Fibroblast of lung (primary cell): ENCODE measurements around the gene KCNQ4. TPM values are rescaled to one million over a fixed set of nuclear protein-coding genes. Genes with fewer than 3 reads are reported as not detected.

Experiments used
- DNase-seq, 2 donors: peaks; one replicate each; pipeline versions ENCODE4 v3.0.0 to v3.0.0-alpha.2; 2010; ENCODE audit warnings: low read depth in 2 of 2
- H2AFZ ChIP-seq: 2 replicates; pipeline ENCODE4 v1.5.1; 2012; ENCODE audit warnings: low read length, control low read depth, inconsistent platforms
- H3K27ac ChIP-seq: 2 replicates; pipeline ENCODE4 v1.5.1; 2011; ENCODE audit warnings: low read length, control low read depth; ENCODE audit not compliant: insufficient read depth
- H3K27me3 ChIP-seq: 2 replicates; pipeline ENCODE4 v1.5.1; 2011; ENCODE audit warnings: mild to moderate bottlenecking, low read length; ENCODE audit not compliant: control insufficient read depth, insufficient read depth
- H3K36me3 ChIP-seq: 2 replicates; pipeline ENCODE4 v1.5.1; 2011; ENCODE audit warnings: low read length; ENCODE audit not compliant: control insufficient read depth, insufficient read depth
- H3K4me1 ChIP-seq: 2 replicates; pipeline ENCODE4 v1.5.1; 2011; ENCODE audit warnings: low read length; ENCODE audit not compliant: control insufficient read depth, insufficient read depth; ENCODE audit errors: extremely low read depth
- H3K4me2 ChIP-seq: 2 replicates; pipeline ENCODE4 v1.5.1; 2011; ENCODE audit warnings: low read length, control low read depth; ENCODE audit not compliant: insufficient read depth; ENCODE audit errors: extremely low read depth
- H3K4me3 ChIP-seq, 4 experiments: fragments of 200-600 bp in 1 of 4; sonication (generic) in 1 of 4; replicated peaks in 1 of 4; 2 replicates each; pipeline ENCODE4 v1.5.1; 2011 to 2016; ENCODE audit warnings: low read length in 4 of 4, low read depth in 3 of 4, mild to moderate bottlenecking in 3 of 4, control low read depth in 2 of 4, inconsistent platforms in 1 of 4, mixed read lengths in 1 of 4; ENCODE audit not compliant: insufficient read depth in 1 of 4; ENCODE audit errors: control extremely low read depth in 1 of 4
- H3K79me2 ChIP-seq: 2 replicates; pipeline ENCODE4 v1.5.1; 2012; ENCODE audit warnings: mild to moderate bottlenecking, low read length, inconsistent platforms; ENCODE audit not compliant: control insufficient read depth, insufficient read depth
- H3K9ac ChIP-seq: 2 replicates; pipeline ENCODE4 v1.5.1; 2011; ENCODE audit warnings: mild to moderate bottlenecking, low read length, control low read depth; ENCODE audit not compliant: insufficient read depth
- H3K9me3 ChIP-seq: 2 replicates; pipeline ENCODE4 v1.5.1; 2012; ENCODE audit warnings: low read depth, low read length; ENCODE audit not compliant: control insufficient read depth, insufficient read depth
- H4K20me1 ChIP-seq: 2 replicates; pipeline ENCODE4 v1.5.1; 2011; ENCODE audit warnings: low read length; ENCODE audit not compliant: control insufficient read depth, insufficient read depth; ENCODE audit errors: extremely low read depth
- EZH2 ChIP-seq: IDR thresholded peaks from 2 replicates; pipeline ENCODE4 v1.5.1; 2012; ENCODE audit warnings: low read length, control low read depth, mild to moderate bottlenecking; ENCODE audit errors: missing control alignments
- polyA plus RNA-seq, 2 donors: library from polyadenylated mRNA; depleted of rRNA in 1 of 2; stranded (reverse) in 1 of 2; unstranded in 1 of 2; fragments of >200 nt; gene quantifications; 2 replicates each; pipeline ENCODE4 v1.2.1, GENCODE V29; 2011 to 2012; ENCODE audit warnings: missing spikeins in 1 of 2
- total RNA-seq: library from RNA; depleted of rRNA; stranded (reverse); fragments of >200 nt; gene quantifications from 2 replicates; pipeline ENCODE4 v1.2.1, GENCODE V29; 2014
- TF ChIP-seq, protein P1 (sequence below), 2 donors: IDR thresholded peaks in 1 of 2; conservative IDR thresholded peaks in 1 of 2; 1 replicate in 1 of 2; 2 replicates in 1 of 2; pipeline ENCODE4 v1.5.1; 2011 to 2012; ENCODE audit warnings: low read length in 2 of 2, control low read depth in 1 of 2, inconsistent platforms in 1 of 2, low read depth in 1 of 2, mild to moderate bottlenecking in 1 of 2

Gene KCNQ4
- total and polyA plus RNA-seq, 2 donors (not counting 1 experiment from before 2014, with no cell fraction given), result under 0.01 to 0.03 TPM

DNA sequence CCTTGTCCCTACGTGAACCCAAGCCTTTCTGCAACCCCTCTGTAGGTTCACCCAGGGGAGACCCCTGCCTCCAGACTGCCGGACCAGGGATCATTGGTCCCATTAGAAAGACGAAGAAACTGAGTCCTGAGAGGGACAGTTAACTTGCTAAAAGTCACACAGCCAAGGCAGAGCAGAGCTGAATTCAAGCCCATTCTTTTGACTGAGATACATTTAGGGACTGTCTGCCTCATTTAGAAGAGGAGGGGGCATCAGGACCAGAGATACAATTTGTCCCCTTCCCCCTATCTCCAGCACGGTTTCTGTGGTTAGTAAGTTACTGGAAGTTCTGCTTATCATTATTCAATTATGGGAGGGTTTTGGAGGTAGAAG, 19.1 kb downstream of the KCNQ4 start:
- Histone ChIP-seq H4K20me1 (no peaks in the 10 kb centered on the region), H2AFZ (no peak overlapping the region), H3K4me1 (peaks cover 4% of the 10 kb centered on the region), H3K79me2 (no peaks in the 10 kb centered on the region), H3K27me3 (peaks cover 11% of the 10 kb centered on the region), H3K36me3 (no peaks in the 10 kb centered on the region), H3K27ac (no peak overlapping the region), H3K4me2 (no peak overlapping the region), H3K4me3 (no peak overlapping the region), H3K9ac (no peak overlapping the region), H3K9me3 (no peaks in the 10 kb centered on the region)
- DNase-seq, result no peak
- TF ChIP-seq EZH2, result no peak
- TF ChIP-seq, protein P1, sequence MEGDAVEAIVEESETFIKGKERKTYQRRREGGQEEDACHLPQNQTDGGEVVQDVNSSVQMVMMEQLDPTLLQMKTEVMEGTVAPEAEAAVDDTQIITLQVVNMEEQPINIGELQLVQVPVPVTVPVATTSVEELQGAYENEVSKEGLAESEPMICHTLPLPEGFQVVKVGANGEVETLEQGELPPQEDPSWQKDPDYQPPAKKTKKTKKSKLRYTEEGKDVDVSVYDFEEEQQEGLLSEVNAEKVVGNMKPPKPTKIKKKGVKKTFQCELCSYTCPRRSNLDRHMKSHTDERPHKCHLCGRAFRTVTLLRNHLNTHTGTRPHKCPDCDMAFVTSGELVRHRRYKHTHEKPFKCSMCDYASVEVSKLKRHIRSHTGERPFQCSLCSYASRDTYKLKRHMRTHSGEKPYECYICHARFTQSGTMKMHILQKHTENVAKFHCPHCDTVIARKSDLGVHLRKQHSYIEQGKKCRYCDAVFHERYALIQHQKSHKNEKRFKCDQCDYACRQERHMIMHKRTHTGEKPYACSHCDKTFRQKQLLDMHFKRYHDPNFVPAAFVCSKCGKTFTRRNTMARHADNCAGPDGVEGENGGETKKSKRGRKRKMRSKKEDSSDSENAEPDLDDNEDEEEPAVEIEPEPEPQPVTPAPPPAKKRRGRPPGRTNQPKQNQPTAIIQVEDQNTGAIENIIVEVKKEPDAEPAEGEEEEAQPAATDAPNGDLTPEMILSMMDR (conservative IDR thresholded peaks at IDR 0.05 in 1 of 2, IDR thresholded peaks at IDR 0.05 in 1 of 2; ENCODE audit: low read depth in 1 of 2, low read length in 2 of 2), result no peak

DNA sequence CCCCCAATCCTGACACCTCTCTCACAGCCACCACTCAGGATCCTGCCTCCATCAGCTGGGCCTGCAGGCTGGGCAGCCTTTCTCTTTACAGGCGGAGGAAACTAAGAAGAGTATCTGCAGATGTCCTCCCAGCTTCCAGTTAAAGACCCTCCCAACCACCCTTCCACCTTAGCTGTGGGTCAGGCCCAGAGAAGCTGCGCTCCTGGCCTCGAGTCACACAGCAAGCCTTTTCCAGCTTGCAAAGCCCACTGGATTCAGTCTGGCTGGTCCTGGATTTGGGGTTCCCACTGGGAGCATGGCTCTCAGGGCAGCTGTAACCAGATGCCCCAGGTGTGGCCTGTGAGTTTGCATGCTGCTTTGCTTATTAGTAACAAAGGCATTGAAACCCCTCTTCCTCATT, 19.9 kb downstream of the KCNQ4 start:
- TF ChIP-seq EZH2, result no peak
- TF ChIP-seq, protein P1 (conservative IDR thresholded peaks at IDR 0.05 in 1 of 2, IDR thresholded peaks at IDR 0.05 in 1 of 2; ENCODE audit: low read depth in 1 of 2, low read length in 2 of 2), result no peak
- DNase-seq, result no peak
- peaks cover 4% of the 10 kb centered on the region for H3K4me1 ChIP-seq
- no peaks in the 10 kb centered on the region for H3K9me3 ChIP-seq
- H3K27me3 ChIP-seq, result peaks cover 12% of the 10 kb centered on the region
- H3K4me2 ChIP-seq, result no peak overlapping the region
- H3K36me3 ChIP-seq, result no peaks in the 10 kb centered on the region
- H3K27ac ChIP-seq, result no peak overlapping the region
- no peak overlapping the region for H3K9ac ChIP-seq
- no peaks in the 10 kb centered on the region for H3K79me2 ChIP-seq
- no peak overlapping the region for H3K4me3 ChIP-seq
- H4K20me1 ChIP-seq, result no peaks in the 10 kb centered on the region
- H2AFZ ChIP-seq, result no peak overlapping the region

DNA sequence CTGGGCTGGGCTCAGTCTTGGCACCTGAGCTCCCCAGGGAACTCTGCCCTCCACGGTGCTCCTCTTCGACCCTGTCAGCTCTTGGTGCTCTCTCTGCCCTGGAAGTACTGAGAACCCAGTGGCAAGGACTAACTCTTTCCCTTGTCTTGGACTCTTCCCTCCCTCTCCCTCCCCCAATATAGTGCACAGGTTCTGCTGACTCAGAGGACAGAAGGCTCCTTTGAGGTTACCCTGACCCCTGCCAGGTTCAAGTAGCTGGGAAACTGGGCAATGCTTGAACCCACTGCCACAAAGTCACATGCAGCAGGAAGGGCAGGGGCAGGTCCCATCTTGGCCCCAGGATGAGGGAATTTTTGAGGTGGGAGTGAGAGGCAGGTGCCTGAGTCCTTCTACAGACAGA, 20.3 kb downstream of the KCNQ4 start:
- Histone ChIP-seq H3K27ac (no peak overlapping the region), H2AFZ (no peak overlapping the region), H3K9me3 (no peaks in the 10 kb centered on the region), H3K4me1 (peaks cover 4% of the 10 kb centered on the region), H3K36me3 (no peaks in the 10 kb centered on the region), H3K27me3 (peaks cover 10% of the 10 kb centered on the region), H3K79me2 (no peaks in the 10 kb centered on the region), H3K9ac (no peak overlapping the region), H4K20me1 (no peaks in the 10 kb centered on the region), H3K4me3 (no peak overlapping the region), H3K4me2 (no peak overlapping the region)
- DNase-seq, result no peak
- TF ChIP-seq EZH2, result no peak
- TF ChIP-seq, protein P1 (conservative IDR thresholded peaks at IDR 0.05 in 1 of 2, IDR thresholded peaks at IDR 0.05 in 1 of 2; ENCODE audit: low read depth in 1 of 2, low read length in 2 of 2), result no peak
